ENCODE data around the gene NAV2. TPM values are rescaled to one million over a fixed set of nuclear protein-coding genes. Genes with fewer than 3 reads are reported as not detected.
A peak's percentile ranks its signal among the peaks of the same experiment; 100 is the strongest.

NAV2 gene
- total and polyA plus RNA-seq, 4 donors = 5.0 to 250 (median 51.4) TPM

- H3K27me3 ChIP-seq (ENCODE audit: control insufficient read depth in 1 of 2, insufficient read depth in 2 of 2, low read length in 1 of 2) = no peaks in the 10 kb centered on the region
- peaks cover 0 to 6% of the 10 kb centered on the region in 2 donors for H3K36me3 ChIP-seq (ENCODE audit: control insufficient read depth in 1 of 2, insufficient read depth in 2 of 2, low read length in 1 of 2)
- no peak overlapping the region for H3K27ac ChIP-seq (ENCODE audit: low read depth in 1 of 2, low read length in 2 of 2)
- DNase-seq (no peak), ATAC-seq (ENCODE audit: low FRiP score) (no peak)
- H3K4me1 ChIP-seq (ENCODE audit: control insufficient read depth in 1 of 2, insufficient read depth in 2 of 2, low read length in 2 of 2) = peaks cover 4% of the 10 kb centered on the region in 2 donors
- no peak overlapping the region for H3K4me3 ChIP-seq (ENCODE audit: low read length in 2 of 2)
- WGBS, 2 donors = 75 to 76% methylated on average over 5 of the region's 5 CpGs
- intact Hi-C loops (cut with DNase I) = loop anchor here (5.0 to 10.0 kb wide), 3 partner anchors 45 to 225 kb away; no protein-coding TSS in a partner anchor
- H3K9me3 ChIP-seq (ENCODE audit: control insufficient read depth, low read length) = no peaks in the 10 kb centered on the region
These were observed 194.5 kb downstream of the NAV2 start for GRCh38 chr11:19907008-19907579.

GRCh38 chr11:19907839-19908238 is 195.2 kb downstream of the NAV2 start:
- no peaks in the 10 kb centered on the region for H3K27me3 ChIP-seq (ENCODE audit: control insufficient read depth in 1 of 2, insufficient read depth in 2 of 2, low read length in 1 of 2)
- ATAC-seq (ENCODE audit: low FRiP score) (no peak), DNase-seq (no peak)
- intact Hi-C loops (cut with DNase I) = loop anchor here (5.0 to 10.0 kb wide), 3 partner anchors 44 to 224 kb away; no protein-coding TSS in a partner anchor
- H3K27ac ChIP-seq (ENCODE audit: low read depth in 1 of 2, low read length in 2 of 2) = peak overlapping the region; percentile 57 to 65
- no peaks in the 10 kb centered on the region for H3K9me3 ChIP-seq (ENCODE audit: control insufficient read depth, low read length)
- H3K4me1 ChIP-seq (ENCODE audit: control insufficient read depth in 1 of 2, insufficient read depth in 2 of 2, low read length in 2 of 2) = peaks cover 4 to 8% of the 10 kb centered on the region in 2 donors
- no peak overlapping the region for H3K4me3 ChIP-seq (ENCODE audit: low read length in 2 of 2)
- peaks cover 0 to 6% of the 10 kb centered on the region in 2 donors for H3K36me3 ChIP-seq (ENCODE audit: control insufficient read depth in 1 of 2, insufficient read depth in 2 of 2, low read length in 1 of 2)
- 17 to 18% methylated on average over 4 of the region's 4 CpGs for WGBS, 2 donors

- DNase-seq (no peak), ATAC-seq (ENCODE audit: low FRiP score) (no peak)
- H3K4me1 ChIP-seq (ENCODE audit: control insufficient read depth in 1 of 2, insufficient read depth in 2 of 2, low read length in 2 of 2) = peaks cover 9 to 18% of the 10 kb centered on the region in 2 donors
- 12 to 18% methylated on average over 1 of the region's 1 CpG for WGBS, 2 donors
- peaks cover 0 to 6% of the 10 kb centered on the region in 2 donors for H3K36me3 ChIP-seq (ENCODE audit: control insufficient read depth in 1 of 2, insufficient read depth in 2 of 2, low read length in 1 of 2)
- H3K27me3 ChIP-seq (ENCODE audit: control insufficient read depth in 1 of 2, insufficient read depth in 2 of 2, low read length in 1 of 2) = no peaks in the 10 kb centered on the region
- peak overlapping the region in 1 of 2 donors; percentile 59 for H3K27ac ChIP-seq (ENCODE audit: low read depth in 1 of 2, low read length in 2 of 2)
- no peaks in the 10 kb centered on the region for H3K9me3 ChIP-seq (ENCODE audit: control insufficient read depth, low read length)
- no peak overlapping the region for H3K4me3 ChIP-seq (ENCODE audit: low read length in 2 of 2)
- intact Hi-C loops (cut with DNase I) = no loop called here
These were observed 198.3 kb downstream of the NAV2 start for GRCh38 chr11:19910931-19911330.

- 25 to 37% methylated on average over 5 of the region's 5 CpGs for WGBS, 2 donors
- no peak for ATAC-seq (ENCODE audit: low FRiP score)
- Histone ChIP-seq H3K9me3 (ENCODE audit: control insufficient read depth, low read length) (no peaks in the 10 kb centered on the region), H3K36me3 (ENCODE audit: control insufficient read depth in 1 of 2, insufficient read depth in 2 of 2, low read length in 1 of 2) (peaks cover 0 to 5% of the 10 kb centered on the region in 2 donors), H3K27ac (ENCODE audit: low read depth in 1 of 2, low read length in 2 of 2) (peak overlapping the region in 1 of 2 donors; percentile 67), H3K27me3 (ENCODE audit: control insufficient read depth in 1 of 2, insufficient read depth in 2 of 2, low read length in 1 of 2) (no peaks in the 10 kb centered on the region), H3K4me3 (ENCODE audit: low read length in 2 of 2) (no peak overlapping the region), H3K4me1 (ENCODE audit: control insufficient read depth in 1 of 2, insufficient read depth in 2 of 2, low read length in 2 of 2) (peaks cover 8 to 18% of the 10 kb centered on the region in 2 donors)
- no peak for DNase-seq
- intact Hi-C loops (cut with DNase I) = no loop called here
These were observed 199.7 kb downstream of the NAV2 start for GRCh38 chr11:19912115-19912957.

GRCh38 chr11:19912958-19913892 is 200.6 kb downstream of the NAV2 start:
- WGBS, 2 donors = 8 to 13% methylated on average over 10 of the region's 10 CpGs
- Histone ChIP-seq H3K36me3 (ENCODE audit: control insufficient read depth in 1 of 2, insufficient read depth in 2 of 2, low read length in 1 of 2) (peaks cover 3% of the 10 kb centered on the region in 2 donors), H3K27me3 (ENCODE audit: control insufficient read depth in 1 of 2, insufficient read depth in 2 of 2, low read length in 1 of 2) (no peaks in the 10 kb centered on the region), H3K9me3 (ENCODE audit: control insufficient read depth, low read length) (no peaks in the 10 kb centered on the region), H3K4me3 (ENCODE audit: low read length in 2 of 2) (no peak overlapping the region), H3K27ac (ENCODE audit: low read depth in 1 of 2, low read length in 2 of 2) (peak overlapping the region; percentile 39 to 67), H3K4me1 (ENCODE audit: control insufficient read depth in 1 of 2, insufficient read depth in 2 of 2, low read length in 2 of 2) (peaks cover 7 to 23% of the 10 kb centered on the region in 2 donors)
- intact Hi-C loops (cut with DNase I) = no loop called here
- peak; percentile 42 for ATAC-seq (ENCODE audit: low FRiP score)
- no peak for DNase-seq

GRCh38 chr11:19913893-19914249 is 201.2 kb downstream of the NAV2 start:
- Histone ChIP-seq H3K4me3 (ENCODE audit: low read length in 2 of 2) (no peak overlapping the region), H3K36me3 (ENCODE audit: control insufficient read depth in 1 of 2, insufficient read depth in 2 of 2, low read length in 1 of 2) (peaks cover 3% of the 10 kb centered on the region in 2 donors), H3K27me3 (ENCODE audit: control insufficient read depth in 1 of 2, insufficient read depth in 2 of 2, low read length in 1 of 2) (no peaks in the 10 kb centered on the region), H3K4me1 (ENCODE audit: control insufficient read depth in 1 of 2, insufficient read depth in 2 of 2, low read length in 2 of 2) (peaks cover 7 to 23% of the 10 kb centered on the region in 2 donors), H3K27ac (ENCODE audit: low read depth in 1 of 2, low read length in 2 of 2) (peak overlapping the region; percentile 39 to 54), H3K9me3 (ENCODE audit: control insufficient read depth, low read length) (no peaks in the 10 kb centered on the region)
- intact Hi-C loops (cut with DNase I) = no loop called here
- ATAC-seq (ENCODE audit: low FRiP score) (no peak), DNase-seq (no peak)
- 6 to 17% methylated on average over 3 of the region's 3 CpGs for WGBS, 2 donors

GRCh38 chr11:19915808-19916207 is 203.2 kb downstream of the NAV2 start:
- DNase-seq = no peak
- Histone ChIP-seq H3K27me3 (ENCODE audit: control insufficient read depth in 1 of 2, insufficient read depth in 2 of 2, low read length in 1 of 2) (no peaks in the 10 kb centered on the region), H3K36me3 (ENCODE audit: control insufficient read depth in 1 of 2, insufficient read depth in 2 of 2, low read length in 1 of 2) (peaks cover 3% of the 10 kb centered on the region in 2 donors), H3K4me1 (ENCODE audit: control insufficient read depth in 1 of 2, insufficient read depth in 2 of 2, low read length in 2 of 2) (peaks cover 7 to 27% of the 10 kb centered on the region in 2 donors), H3K4me3 (ENCODE audit: low read length in 2 of 2) (no peak overlapping the region), H3K9me3 (ENCODE audit: control insufficient read depth, low read length) (no peaks in the 10 kb centered on the region), H3K27ac (ENCODE audit: low read depth in 1 of 2, low read length in 2 of 2) (no peak overlapping the region)
- no peak for ATAC-seq (ENCODE audit: low FRiP score)
- WGBS, 2 donors = 63 to 67% methylated on average over 1 of the region's 1 CpG
- intact Hi-C loops (cut with DNase I) = no loop called here

- H3K36me3 ChIP-seq (ENCODE audit: control insufficient read depth in 1 of 2, insufficient read depth in 2 of 2, low read length in 1 of 2) = peaks cover 3 to 4% of the 10 kb centered on the region in 2 donors
- intact Hi-C loops (cut with DNase I) = no loop called here
- H3K4me3 ChIP-seq (ENCODE audit: low read length in 2 of 2) = no peak overlapping the region
- DNase-seq (no peak), ATAC-seq (ENCODE audit: low FRiP score) (no peak)
- peaks cover 10 to 23% of the 10 kb centered on the region in 2 donors for H3K4me1 ChIP-seq (ENCODE audit: control insufficient read depth in 1 of 2, insufficient read depth in 2 of 2, low read length in 2 of 2)
- H3K27ac ChIP-seq (ENCODE audit: low read depth in 1 of 2, low read length in 2 of 2) = peak overlapping the region; percentile 3 to 36
- H3K9me3 ChIP-seq (ENCODE audit: control insufficient read depth, low read length) = no peaks in the 10 kb centered on the region
- 74 to 78% methylated on average over 1 of the region's 1 CpG for WGBS, 2 donors
- no peaks in the 10 kb centered on the region for H3K27me3 ChIP-seq (ENCODE audit: control insufficient read depth in 1 of 2, insufficient read depth in 2 of 2, low read length in 1 of 2)
These were observed 204.4 kb downstream of the NAV2 start for GRCh38 chr11:19917069-19917468.
